ENCODE measurements around the gene ZFYVE28.

ZFYVE28 gene

GRCh38 chr4:2334826-2335728, 83.4 kb downstream of the ZFYVE28 start:
- Histone ChIP-seq H3K9me3 (ENCODE audit: insufficient read depth, low read length) (no peaks in the 10 kb centered on the region), H3K9ac (ENCODE audit: low read length) (no peak overlapping the region), H2AFZ (ENCODE audit: low read depth, low read length, severe bottlenecking) (no peak overlapping the region), H3K9me2 (replicated peaks; ENCODE audit: insufficient read depth, low read length) (no peaks in the 10 kb centered on the region), H3K4me2 (ENCODE audit: low read depth, low read length, poor library complexity, severe bottlenecking) (no peak overlapping the region), H3K36me3 (ENCODE audit: low read length) (no peaks in the 10 kb centered on the region), H3K27me3 (ENCODE audit: low read length) (no peaks in the 10 kb centered on the region), H4K20me1 (ENCODE audit: low read depth, low read length) (no peaks in the 10 kb centered on the region), H3F3A (ENCODE audit: insufficient read depth) (no peaks in the 10 kb centered on the region), H3K4me3 (ENCODE audit: insufficient read depth, low read length, poor library complexity, severe bottlenecking) (no peak overlapping the region), H3K27ac (ENCODE audit: low read depth, low read length) (no peak overlapping the region), H3K79me2 (ENCODE audit: insufficient read depth, low read length) (no peaks in the 10 kb centered on the region)
- TF ChIP-seq EZH2phosphoT487 (conservative IDR thresholded peaks at IDR 0.05; ENCODE audit: low read length) (no peak), CTCF (IDR thresholded peaks at IDR 0.05; ENCODE audit: insufficient read depth, low read length, poor library complexity, severe bottlenecking) (no peak)

DNA sequence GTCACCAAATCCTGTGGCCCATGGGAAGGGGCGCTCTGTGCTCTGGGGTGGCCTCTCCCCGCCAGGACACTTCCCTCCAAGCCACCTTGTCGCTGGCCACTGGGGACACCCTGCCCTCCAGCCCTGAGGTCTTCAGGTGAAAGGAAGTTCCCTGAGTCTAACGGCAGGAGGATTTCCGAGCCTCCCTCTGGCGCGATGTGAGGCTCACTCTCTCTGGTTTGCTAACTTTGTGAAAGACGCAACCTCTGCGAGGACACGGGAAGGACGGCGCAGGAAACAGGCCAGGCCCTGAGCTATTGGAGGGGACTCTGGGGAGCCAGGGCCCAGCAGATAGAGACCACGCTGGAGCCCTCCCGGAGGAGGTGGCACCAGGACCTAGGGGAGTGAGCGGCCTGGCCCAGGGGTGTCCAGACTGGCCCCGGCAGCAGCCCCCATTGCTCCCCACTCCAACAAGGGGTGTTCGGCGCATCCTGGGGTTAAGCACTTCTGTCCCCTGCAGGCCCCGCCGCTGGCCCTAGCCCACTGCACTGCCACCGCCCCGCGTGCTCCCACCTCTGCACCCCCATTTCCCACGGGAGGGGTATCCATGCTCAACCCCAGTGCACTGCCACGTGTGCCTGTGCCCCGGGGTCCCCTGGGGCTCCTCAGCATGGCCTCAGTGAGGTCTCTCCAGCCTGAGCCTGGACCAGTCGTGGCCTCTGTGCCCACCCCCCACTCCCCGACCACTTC, 84.4 kb downstream of the ZFYVE28 start:
- Histone ChIP-seq H3K27ac (ENCODE audit: low read depth, low read length) (no peak overlapping the region), H3K9ac (ENCODE audit: low read length) (no peak overlapping the region), H3F3A (ENCODE audit: insufficient read depth) (no peaks in the 10 kb centered on the region), H3K9me2 (replicated peaks; ENCODE audit: insufficient read depth, low read length) (no peaks in the 10 kb centered on the region), H3K4me3 (ENCODE audit: insufficient read depth, low read length, poor library complexity, severe bottlenecking) (no peak overlapping the region), H3K79me2 (ENCODE audit: insufficient read depth, low read length) (no peaks in the 10 kb centered on the region), H4K20me1 (ENCODE audit: low read depth, low read length) (no peaks in the 10 kb centered on the region), H3K36me3 (ENCODE audit: low read length) (no peaks in the 10 kb centered on the region), H2AFZ (ENCODE audit: low read depth, low read length, severe bottlenecking) (no peak overlapping the region), H3K9me3 (ENCODE audit: insufficient read depth, low read length) (no peaks in the 10 kb centered on the region), H3K27me3 (ENCODE audit: low read length) (no peaks in the 10 kb centered on the region), H3K4me2 (ENCODE audit: low read depth, low read length, poor library complexity, severe bottlenecking) (no peak overlapping the region)
- TF ChIP-seq EZH2phosphoT487 (conservative IDR thresholded peaks at IDR 0.05; ENCODE audit: low read length) (no peak), CTCF (IDR thresholded peaks at IDR 0.05; ENCODE audit: insufficient read depth, low read length, poor library complexity, severe bottlenecking) (no peak)

- H3K4me2 ChIP-seq (ENCODE audit: low read depth, low read length, poor library complexity, severe bottlenecking): no peak overlapping the region
- TF ChIP-seq EZH2phosphoT487 (conservative IDR thresholded peaks at IDR 0.05; ENCODE audit: low read length) (no peak), CTCF (IDR thresholded peaks at IDR 0.05; ENCODE audit: insufficient read depth, low read length, poor library complexity, severe bottlenecking) (no peak)
- H3K36me3 ChIP-seq (ENCODE audit: low read length): no peaks in the 10 kb centered on the region
- no peaks in the 10 kb centered on the region for H3K79me2 ChIP-seq (ENCODE audit: insufficient read depth, low read length)
- H3F3A ChIP-seq (ENCODE audit: insufficient read depth): no peaks in the 10 kb centered on the region
- no peaks in the 10 kb centered on the region for H3K27me3 ChIP-seq (ENCODE audit: low read length)
- no peak overlapping the region for H3K27ac ChIP-seq (ENCODE audit: low read depth, low read length)
- no peak overlapping the region for H3K4me3 ChIP-seq (ENCODE audit: insufficient read depth, low read length, poor library complexity, severe bottlenecking)
- H3K9me2 ChIP-seq (replicated peaks; ENCODE audit: insufficient read depth, low read length): no peaks in the 10 kb centered on the region
- H3K9ac ChIP-seq (ENCODE audit: low read length): no peak overlapping the region
- H2AFZ ChIP-seq (ENCODE audit: low read depth, low read length, severe bottlenecking): no peak overlapping the region
- H3K9me3 ChIP-seq (ENCODE audit: insufficient read depth, low read length): no peaks in the 10 kb centered on the region
- H4K20me1 ChIP-seq (ENCODE audit: low read depth, low read length): no peaks in the 10 kb centered on the region
Observed at GRCh38 chr4:2333356-2333841, 85.0 kb downstream of the ZFYVE28 start.

Measured in SU-DHL-6 (cell line).